Liver (tissue), 9 donors: ENCODE results near the gene CHCHD4. TPM values are rescaled to one million over a fixed set of nuclear protein-coding genes. Genes with fewer than 3 reads are reported as not detected.

Experiments used
- DNase-seq: peaks from one replicate; pipeline ENCODE4 v3.0.0-alpha.2; 2017; ENCODE audit warnings: low spot score
- H3K27ac ChIP-seq, 2 donors: one replicate each; pipeline ENCODE4 v1.7.0; 2013; ENCODE audit warnings: inconsistent platforms in 2 of 2, low read length in 2 of 2, control low read depth in 1 of 2, low read depth in 1 of 2, mild to moderate bottlenecking in 1 of 2
- H3K27me3 ChIP-seq, 4 donors: one replicate each; pipeline versions ENCODE4 v1.6.1 to v1.7.0; 2013; ENCODE audit warnings: low read length in 3 of 4, inconsistent platforms in 1 of 4, mild to moderate bottlenecking in 1 of 4, moderate library complexity in 1 of 4; ENCODE audit not compliant: control insufficient read depth in 4 of 4, insufficient read depth in 4 of 4
- H3K36me3 ChIP-seq, 4 donors: one replicate each; pipeline versions ENCODE4 v1.6.1 to v1.7.0; 2013; ENCODE audit warnings: low read length in 3 of 4, mild to moderate bottlenecking in 3 of 4, low read depth in 1 of 4, moderate library complexity in 1 of 4; ENCODE audit not compliant: control insufficient read depth in 4 of 4, insufficient read depth in 3 of 4
- H3K4me1 ChIP-seq, 4 donors: one replicate each; pipeline versions ENCODE4 v1.6.1 to v1.7.0; 2013; ENCODE audit warnings: low read length in 3 of 4, mild to moderate bottlenecking in 3 of 4, moderate library complexity in 1 of 4; ENCODE audit not compliant: control insufficient read depth in 4 of 4, insufficient read depth in 4 of 4
- H3K4me3 ChIP-seq, 3 donors: one replicate each; pipeline versions ENCODE4 v1.6.1 to v1.7.0; 2013; ENCODE audit warnings: low read length in 3 of 3, control low read depth in 1 of 3, low read depth in 1 of 3, mild to moderate bottlenecking in 1 of 3
- H3K9ac ChIP-seq, 2 donors: one replicate each; pipeline ENCODE4 v1.7.0; 2013; ENCODE audit warnings: low read length in 2 of 2, mild to moderate bottlenecking in 2 of 2, moderate library complexity in 2 of 2, control low read depth in 1 of 2, low read depth in 1 of 2
- H3K9me3 ChIP-seq, 4 donors: one replicate each; pipeline versions ENCODE4 v1.6.1 to v1.7.0; 2013; ENCODE audit warnings: low read length in 3 of 4; ENCODE audit not compliant: control insufficient read depth in 4 of 4
- ATF3 ChIP-seq: IDR thresholded peaks from 2 replicates; pipeline ENCODE4 v1.6.1; 2016; ENCODE audit warnings: antibody characterized with exemption
- CTCF ChIP-seq: fragments of 150-350 bp; IDR thresholded peaks from 2 replicates; pipeline ENCODE4 v1.5.1; 2017; ENCODE audit warnings: improper control_type of control experiment, low read depth, low read length; ENCODE audit not compliant: missing input control
- EGR1 ChIP-seq, 2 donors: IDR thresholded peaks; 2 replicates each; pipeline ENCODE4 v1.6.1; 2016 to 2018; ENCODE audit warnings: antibody characterized with exemption in 2 of 2, low read depth in 2 of 2
- FOXA1 ChIP-seq: IDR thresholded peaks from 2 replicates; pipeline ENCODE4 v1.6.1; 2016; ENCODE audit warnings: antibody characterized with exemption
- FOXA2 ChIP-seq: IDR thresholded peaks from 2 replicates; pipeline ENCODE4 v1.6.1; 2016; ENCODE audit warnings: antibody characterized with exemption
- GABPA ChIP-seq, 2 donors: IDR thresholded peaks in 1 of 2; conservative IDR thresholded peaks in 1 of 2; 2 replicates each; pipeline ENCODE4 v1.6.1; 2016; ENCODE audit warnings: antibody characterized with exemption in 2 of 2, mild to moderate bottlenecking in 1 of 2, moderate library complexity in 1 of 2
- HNF4A ChIP-seq, 2 donors: conservative IDR thresholded peaks; 2 replicates each; pipeline ENCODE4 v1.6.1; 2016; ENCODE audit warnings: antibody characterized with exemption in 2 of 2, mild to moderate bottlenecking in 2 of 2
- HNF4G ChIP-seq: IDR thresholded peaks from 2 replicates; pipeline ENCODE4 v1.6.1; 2016; ENCODE audit warnings: antibody characterized with exemption
- JUND ChIP-seq, 2 donors: IDR thresholded peaks; 2 replicates each; pipeline ENCODE4 v1.6.1; 2016; ENCODE audit warnings: antibody characterized with exemption in 2 of 2
- MAX ChIP-seq: IDR thresholded peaks from 2 replicates; pipeline ENCODE4 v1.6.1; 2016; ENCODE audit warnings: antibody characterized with exemption
- NR2F2 ChIP-seq: IDR thresholded peaks from 2 replicates; pipeline ENCODE4 v1.6.1; 2016; ENCODE audit warnings: antibody characterized with exemption
- RAD21 ChIP-seq, 2 donors: IDR thresholded peaks; 2 replicates each; pipeline ENCODE4 v1.6.1; 2016; ENCODE audit warnings: antibody characterized with exemption in 2 of 2, mild to moderate bottlenecking in 2 of 2
- REST ChIP-seq: IDR thresholded peaks from 2 replicates; pipeline ENCODE4 v1.6.1; 2016; ENCODE audit warnings: antibody characterized with exemption, mild to moderate bottlenecking
- RXRA ChIP-seq, 2 donors: IDR thresholded peaks; 2 replicates each; pipeline ENCODE4 v1.6.1; 2017 to 2018; ENCODE audit warnings: antibody characterized with exemption in 2 of 2, mild to moderate bottlenecking in 1 of 2
- SP1 ChIP-seq: IDR thresholded peaks from 2 replicates; pipeline ENCODE4 v1.6.1; 2018; ENCODE audit warnings: antibody characterized with exemption, mild to moderate bottlenecking
- TAF1 ChIP-seq: conservative IDR thresholded peaks from 2 replicates; pipeline ENCODE4 v1.6.1; 2016; ENCODE audit warnings: antibody characterized with exemption, mild to moderate bottlenecking
- YY1 ChIP-seq: IDR thresholded peaks from 2 replicates; pipeline ENCODE4 v1.6.1; 2016; ENCODE audit warnings: antibody characterized with exemption, mild to moderate bottlenecking
- ZBTB33 ChIP-seq: IDR thresholded peaks from 2 replicates; pipeline ENCODE4 v1.6.1; 2016; ENCODE audit warnings: antibody characterized with exemption
- WGBS: extraction: QIAGEN DNeasy Blood & Tissue Kit; methylation state at CpG from one replicate; pipeline ENCODE4 v1.1.7; 2013; 5-methylcytosine and 5-hydroxymethylcytosine counted together
- polyA plus RNA-seq, 2 donors: library from polyadenylated mRNA; stranded (reverse) in 1 of 2; unstranded in 1 of 2; fragments of 200-250 nt in 1 of 2; fragments of >200 nt in 1 of 2; fragmentation: Nextera tagmentation in 1 of 2; extraction: Ambion mirVana in 1 of 2; gene quantifications; one replicate each; pipeline versions ENCODE4 v1.2.1 to v1.2.3, GENCODE V29; 2013 to 2015
- total RNA-seq, 2 donors: library from RNA; depleted of rRNA; stranded (reverse); fragments of >200 nt; gene quantifications; one replicate each; pipeline ENCODE4 v1.2.3, GENCODE V29; 2014
- donor health status: healthy.
- donor health status: healthy.
- donor health status: healthy.
- donor health status: healthy.
- donor health status: healthy.

CHCHD4 gene
- total RNA-seq (1 to 10 TPM; 7.0 to 7.7 TPM), polyA plus RNA-seq (10 to 100 TPM; 11.2 to 11.3 TPM)

GRCh38 chr3:14124615-14125192 is at the start of gene CHCHD4, which contains the start of gene TMEM43:
TSS of gene CHCHD4 (minus strand) at chr3:14124870. CDS start at chr3:14124676, 194 bp downstream.
TSS of gene TMEM43 (plus strand) at chr3:14125052. CDS start at chr3:14125194, 142 bp downstream.
- peak; percentile 96 for DNase-seq
- H3K9me3 ChIP-seq: no peaks in the 10 kb centered on the region
- WGBS: under 1% methylated on average over 55 of the region's 55 CpGs
- H3K36me3 ChIP-seq: peaks cover 0 to 9% (median 2%) of the 10 kb centered on the region in 4 donors
- H3K4me3 ChIP-seq: peak within 1 kb of the TSS; percentile 86 to 95 (median 89)
- peaks cover 18 to 39% (median 26%) of the 10 kb centered on the region in 4 donors for H3K4me1 ChIP-seq
- no peak for TF ChIP-seq REST
- peak in 1 of 2 donors; percentile 25 for TF ChIP-seq RXRA (IDR thresholded peaks at IDR 0.05)
- TF ChIP-seq YY1: peak; percentile 81
- TF ChIP-seq FOXA1: no peak
- TF ChIP-seq EGR1 (IDR thresholded peaks at IDR 0.05; ENCODE audit: low read depth in 2 of 2): no peak
- TF ChIP-seq HNF4G: no peak
- TF ChIP-seq CTCF: no peak
- TF ChIP-seq FOXA2: no peak
- peak in 1 of 2 donors; percentile 26 for TF ChIP-seq RAD21 (IDR thresholded peaks at IDR 0.05)
- no peak for TF ChIP-seq JUND (IDR thresholded peaks at IDR 0.05)
- TF ChIP-seq GABPA (IDR thresholded peaks at IDR 0.05 in 1 of 2, conservative IDR thresholded peaks at IDR 0.05 in 1 of 2): peak in 1 of 2 donors; percentile 82
- peak; percentile 97 for TF ChIP-seq ZBTB33
- TF ChIP-seq MAX: peak; percentile 60
- peak; percentile 30 for TF ChIP-seq SP1
- peak; percentile 92 for TF ChIP-seq TAF1
- TF ChIP-seq ATF3: no peak
- TF ChIP-seq HNF4A (conservative IDR thresholded peaks at IDR 0.05): no peak
- no peak for TF ChIP-seq NR2F2
- H3K27ac ChIP-seq: peak within 1 kb of the TSS; percentile 89 to 94
- peak within 1 kb of the TSS; percentile 43 to 83 for H3K9ac ChIP-seq
- H3K27me3 ChIP-seq: no peaks in the 10 kb centered on the region
